Mesenchymal stem cell (in vitro differentiated cells and primary cell): ENCODE measurements around the gene CT47C1.

Experiments used
- DNase-seq: peaks from one replicate; pipeline ENCODE4 v3.0.0-alpha.2; 2013
- H2AFZ ChIP-seq: one replicate; pipeline ENCODE4 v1.6.1; 2013; ENCODE audit warnings: low read depth, mild to moderate bottlenecking, control low read depth, inconsistent platforms, low read length, moderate library complexity
- H2AK5ac ChIP-seq: 2 replicates; pipeline ENCODE4 v1.6.1; 2013; ENCODE audit warnings: low read length, moderate library complexity, mild to moderate bottlenecking, inconsistent platforms; ENCODE audit not compliant: severe bottlenecking
- H2BK120ac ChIP-seq: one replicate; pipeline ENCODE4 v1.6.1; 2013; ENCODE audit warnings: low read depth, mild to moderate bottlenecking, inconsistent platforms, low read length, moderate library complexity
- H2BK12ac ChIP-seq, 2 experiments: one replicate each; pipeline ENCODE4 v1.6.1; 2013; ENCODE audit warnings: inconsistent platforms in 2 of 2, low read length in 2 of 2, mild to moderate bottlenecking in 2 of 2, moderate library complexity in 2 of 2, control low read depth in 1 of 2
- H2BK15ac ChIP-seq: one replicate; pipeline ENCODE4 v1.6.1; 2013; ENCODE audit warnings: mild to moderate bottlenecking, low read depth, inconsistent platforms; ENCODE audit not compliant: poor library complexity, severe bottlenecking
- H2BK5ac ChIP-seq: 2 replicates; pipeline ENCODE4 v1.6.1; 2013; ENCODE audit warnings: low read depth, mild to moderate bottlenecking, low read length, control low read depth, inconsistent platforms; ENCODE audit not compliant: poor library complexity, severe bottlenecking
- H3K14ac ChIP-seq, 2 experiments: one replicate each; pipeline ENCODE4 v1.6.1; 2013; ENCODE audit warnings: inconsistent platforms in 2 of 2, low read length in 2 of 2, control low read depth in 1 of 2, mild to moderate bottlenecking in 1 of 2, moderate library complexity in 1 of 2
- H3K18ac ChIP-seq, 2 experiments: one replicate each; pipeline ENCODE4 v1.6.1; 2013; ENCODE audit warnings: inconsistent platforms in 2 of 2, low read length in 2 of 2, control low read depth in 1 of 2, low read depth in 1 of 2, mild to moderate bottlenecking in 1 of 2
- H3K23ac ChIP-seq, 2 experiments: one replicate each; pipeline ENCODE4 v1.6.1; 2013; ENCODE audit warnings: inconsistent platforms in 2 of 2, low read length in 2 of 2, mild to moderate bottlenecking in 2 of 2, moderate library complexity in 2 of 2, control low read depth in 1 of 2
- H3K27ac ChIP-seq: 2 replicates; pipeline ENCODE4 v1.5.1; 2013; ENCODE audit warnings: mild to moderate bottlenecking, moderate library complexity, low read length, control low read depth, inconsistent platforms; ENCODE audit not compliant: poor library complexity, severe bottlenecking
- H3K27me3 ChIP-seq, 2 experiments: 2 replicates each; pipeline versions ENCODE4 v1.6.1 to v1.7.0; 2013; ENCODE audit warnings: low read length in 2 of 2, mild to moderate bottlenecking in 2 of 2, moderate library complexity in 2 of 2, control low read depth in 1 of 2, inconsistent platforms in 1 of 2; ENCODE audit not compliant: control insufficient read depth in 1 of 2, insufficient read depth in 1 of 2
- H3K36me3 ChIP-seq, 2 experiments: 2 replicates each; pipeline versions ENCODE4 v1.6.1 to v1.7.0; 2013; ENCODE audit warnings: low read length in 2 of 2, control low read depth in 1 of 2, inconsistent platforms in 1 of 2, low read depth in 1 of 2, mild to moderate bottlenecking in 1 of 2; ENCODE audit not compliant: insufficient read depth in 2 of 2, control insufficient read depth in 1 of 2
- H3K4ac ChIP-seq, 2 experiments: one replicate each; pipeline ENCODE4 v1.6.1; 2013; ENCODE audit warnings: inconsistent platforms in 2 of 2, low read length in 2 of 2, mild to moderate bottlenecking in 2 of 2, moderate library complexity in 2 of 2, control low read depth in 1 of 2, low read depth in 1 of 2
- H3K4me1 ChIP-seq: 2 replicates; pipeline ENCODE4 v1.6.1; 2013; ENCODE audit warnings: low read depth, low read length, control low read depth; ENCODE audit not compliant: control insufficient read depth, insufficient read depth
- H3K4me2 ChIP-seq: 2 replicates; pipeline ENCODE4 v1.6.1; 2013; ENCODE audit warnings: low read length, mild to moderate bottlenecking, inconsistent platforms; ENCODE audit not compliant: poor library complexity, severe bottlenecking
- H3K4me3 ChIP-seq, 2 experiments: 2 replicates each; pipeline versions ENCODE4 v1.5.1 to v1.7.0; 2013; ENCODE audit warnings: low read length in 2 of 2, mild to moderate bottlenecking in 2 of 2, control low read depth in 1 of 2, low read depth in 1 of 2; ENCODE audit not compliant: insufficient read depth in 1 of 2
- H3K79me1 ChIP-seq: replicated peaks from 2 replicates; pipeline ENCODE4 v1.6.1; 2013; ENCODE audit warnings: mild to moderate bottlenecking, control low read depth, low read length, inconsistent platforms; ENCODE audit not compliant: poor library complexity, severe bottlenecking
- H3K9ac ChIP-seq: 2 replicates; pipeline ENCODE4 v1.7.0; 2013; ENCODE audit warnings: mild to moderate bottlenecking, low read length, moderate library complexity
- H3K9me3 ChIP-seq: 2 replicates; pipeline ENCODE4 v1.7.0; 2013; ENCODE audit warnings: mild to moderate bottlenecking, low read length; ENCODE audit not compliant: control insufficient read depth
- H4K8ac ChIP-seq: one replicate; pipeline ENCODE4 v1.6.1; 2013; ENCODE audit warnings: inconsistent platforms, mild to moderate bottlenecking, low read length, moderate library complexity
- H4K91ac ChIP-seq: one replicate; pipeline ENCODE4 v1.6.1; 2013; ENCODE audit warnings: mild to moderate bottlenecking, low read length, inconsistent platforms
- WGBS: methylation state at CpG from one replicate; pipeline ENCODE4 v1.1.7; 2013; ENCODE audit warnings: mixed read lengths; 5-methylcytosine and 5-hydroxymethylcytosine counted together

Gene CT47C1

DNA sequence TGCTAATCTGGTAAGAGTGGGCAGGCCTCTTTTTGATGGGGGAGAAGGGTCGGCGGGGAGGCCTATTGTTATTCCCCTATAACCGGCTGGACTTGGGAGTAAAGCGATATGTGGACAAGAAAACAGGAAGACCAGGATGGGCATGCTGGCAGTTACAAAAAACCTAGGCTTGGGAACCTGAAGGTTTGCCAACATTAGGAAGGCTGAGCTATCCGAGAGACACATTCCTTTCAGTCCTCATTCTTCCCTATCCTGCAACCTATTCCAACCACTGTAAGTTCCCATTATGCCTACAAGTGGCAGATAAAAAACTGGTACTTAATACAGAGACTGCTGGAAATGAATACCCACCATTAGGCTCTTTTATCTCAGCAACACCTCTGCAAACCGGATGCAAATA lies 32.4 kb upstream of the CT47C1 start:
- no peaks in the 10 kb centered on the region for H3K79me1 ChIP-seq
- H2BK15ac ChIP-seq = no peak overlapping the region
- peaks cover 2% of the 10 kb centered on the region for H3K4me1 ChIP-seq
- DNase-seq = no peak
- no peak overlapping the region for H3K4me2 ChIP-seq
- no peak overlapping the region for H4K91ac ChIP-seq
- no peaks in the 10 kb centered on the region for H3K36me3 ChIP-seq
- WGBS = 85% methylated on average over 5 of the region's 6 CpGs
- no peak overlapping the region for H3K9ac ChIP-seq
- H2BK5ac ChIP-seq = no peak overlapping the region
- H3K4me3 ChIP-seq = peak overlapping the region in 1 of 2 experiments; percentile 3
- no peak overlapping the region for H2BK12ac ChIP-seq
- no peak overlapping the region for H3K18ac ChIP-seq
- H3K4ac ChIP-seq = no peak overlapping the region
- H2AFZ ChIP-seq = no peak overlapping the region
- no peak overlapping the region for H2AK5ac ChIP-seq
- no peak overlapping the region for H2BK120ac ChIP-seq
- no peaks in the 10 kb centered on the region for H3K27me3 ChIP-seq
- H3K14ac ChIP-seq = no peak overlapping the region
- no peak overlapping the region for H4K8ac ChIP-seq
- H3K23ac ChIP-seq = no peak overlapping the region
- no peak overlapping the region for H3K27ac ChIP-seq
- H3K9me3 ChIP-seq = no peaks in the 10 kb centered on the region

DNA sequence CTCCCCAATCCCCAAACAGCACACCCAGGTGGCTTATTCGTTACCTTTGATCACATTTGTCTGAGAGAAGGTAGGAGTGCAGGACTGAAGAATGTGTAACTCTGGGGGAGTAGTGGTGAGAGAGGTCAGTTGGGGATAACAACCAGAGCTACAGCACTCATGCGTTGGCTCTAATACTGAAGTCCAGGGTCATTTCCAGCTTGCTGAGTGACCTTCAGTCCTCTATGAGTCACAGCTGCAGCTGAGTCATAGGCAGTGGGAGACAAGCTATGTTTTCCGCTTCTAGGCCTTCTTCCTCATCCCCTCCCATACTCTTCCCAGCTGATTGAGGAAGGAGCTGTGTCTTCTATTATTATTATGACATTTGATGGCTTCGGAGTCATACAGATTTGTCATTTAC lies 31.6 kb upstream of the CT47C1 start:
- peak; percentile 89 for DNase-seq
- H3K9me3 ChIP-seq = no peaks in the 10 kb centered on the region
- H3K4ac ChIP-seq = no peak overlapping the region
- H2AFZ ChIP-seq = no peak overlapping the region
- H3K9ac ChIP-seq = peak overlapping the region; percentile 17
- no peaks in the 10 kb centered on the region for H3K27me3 ChIP-seq
- no peak overlapping the region for H2BK12ac ChIP-seq
- peak overlapping the region in 1 of 2 experiments; percentile 34 for H3K18ac ChIP-seq
- H3K36me3 ChIP-seq = no peaks in the 10 kb centered on the region
- H2BK15ac ChIP-seq = no peak overlapping the region
- no peak overlapping the region for H4K8ac ChIP-seq
- no peak overlapping the region for H4K91ac ChIP-seq
- H2BK5ac ChIP-seq = no peak overlapping the region
- H3K4me1 ChIP-seq = peaks cover 2% of the 10 kb centered on the region
- H3K4me3 ChIP-seq = peak overlapping the region in 1 of 2 experiments; percentile 3
- H3K23ac ChIP-seq = no peak overlapping the region
- H2AK5ac ChIP-seq = no peak overlapping the region
- H2BK120ac ChIP-seq = no peak overlapping the region
- 20% methylated on average over 1 of the region's 4 CpGs for WGBS
- H3K4me2 ChIP-seq = no peak overlapping the region
- H3K14ac ChIP-seq = no peak overlapping the region
- H3K27ac ChIP-seq = no peak overlapping the region
- H3K79me1 ChIP-seq = no peaks in the 10 kb centered on the region

DNA sequence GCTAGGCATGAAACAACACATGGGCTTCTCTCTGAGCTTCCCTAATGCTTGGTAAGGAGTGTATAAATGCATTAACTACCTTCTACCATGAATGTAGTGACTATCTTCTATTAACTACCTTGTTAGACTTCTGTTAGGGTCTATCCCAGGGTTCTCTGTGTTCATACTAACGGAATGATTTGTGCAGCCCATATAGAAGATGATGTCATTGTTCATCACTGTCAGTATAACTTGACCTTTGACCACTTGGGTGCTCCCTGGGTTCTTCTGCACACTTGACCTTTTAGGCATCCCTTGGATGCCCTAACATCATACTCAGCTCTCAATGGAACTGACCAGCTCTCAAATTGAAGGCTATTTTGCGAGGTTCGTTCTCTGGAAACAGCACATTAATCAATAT lies 30.8 kb upstream of the CT47C1 start:
- H4K91ac ChIP-seq = no peak overlapping the region
- H3K14ac ChIP-seq = no peak overlapping the region
- no peaks in the 10 kb centered on the region for H3K79me1 ChIP-seq
- H3K18ac ChIP-seq = no peak overlapping the region
- H3K4me1 ChIP-seq = peaks cover 2% of the 10 kb centered on the region
- no peak overlapping the region for H2BK15ac ChIP-seq
- no peak overlapping the region for H2BK5ac ChIP-seq
- no peak overlapping the region for H3K27ac ChIP-seq
- H3K4me3 ChIP-seq = no peak overlapping the region
- H3K4ac ChIP-seq = no peak overlapping the region
- no peak overlapping the region for H2BK120ac ChIP-seq
- H3K23ac ChIP-seq = no peak overlapping the region
- no peak overlapping the region for H4K8ac ChIP-seq
- H3K9ac ChIP-seq = no peak overlapping the region
- no peaks in the 10 kb centered on the region for H3K27me3 ChIP-seq
- no peaks in the 10 kb centered on the region for H3K9me3 ChIP-seq
- no peaks in the 10 kb centered on the region for H3K36me3 ChIP-seq
- 80% methylated on average over 3 of the region's 3 CpGs for WGBS
- DNase-seq = no peak
- H3K4me2 ChIP-seq = no peak overlapping the region
- no peak overlapping the region for H2BK12ac ChIP-seq
- no peak overlapping the region for H2AFZ ChIP-seq
- no peak overlapping the region for H2AK5ac ChIP-seq

DNA sequence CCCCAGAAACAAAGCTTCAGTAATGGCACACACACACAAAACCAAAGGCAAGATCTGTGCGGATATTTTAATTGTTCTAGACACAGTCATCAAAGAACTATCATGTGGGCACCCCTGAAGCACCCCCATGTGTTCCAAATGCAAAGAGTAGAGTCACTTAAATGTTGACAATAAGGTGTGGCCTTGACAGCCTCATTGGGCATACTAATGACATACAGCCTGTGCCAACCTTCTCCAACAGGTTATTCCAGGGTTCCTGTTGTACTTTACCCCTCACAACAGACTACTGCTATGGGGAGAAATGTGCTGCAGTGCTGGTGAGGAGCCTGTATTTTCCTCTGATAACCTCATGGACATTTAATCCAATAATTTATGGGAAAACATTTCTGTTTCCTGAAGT lies 29.8 kb upstream of the CT47C1 start:
- Histone ChIP-seq H3K4ac (no peak overlapping the region), H4K8ac (no peak overlapping the region), H2BK15ac (no peak overlapping the region), H2AK5ac (no peak overlapping the region), H3K36me3 (no peaks in the 10 kb centered on the region), H2BK120ac (no peak overlapping the region), H3K4me3 (no peak overlapping the region), H3K18ac (peak overlapping the region in 1 of 2 experiments; percentile 34), H3K9me3 (no peaks in the 10 kb centered on the region), H2BK5ac (no peak overlapping the region), H3K4me1 (peaks cover 2% of the 10 kb centered on the region), H3K27ac (no peak overlapping the region), H4K91ac (no peak overlapping the region), H2BK12ac (no peak overlapping the region), H2AFZ (no peak overlapping the region), H3K4me2 (no peak overlapping the region), H3K23ac (no peak overlapping the region), H3K79me1 (no peaks in the 10 kb centered on the region), H3K27me3 (no peaks in the 10 kb centered on the region), H3K9ac (no peak overlapping the region), H3K14ac (no peak overlapping the region)
- DNase-seq = no peak
- 100% methylated on average over 1 of the region's 1 CpG for WGBS
